Jurkat, Clone E6-1 (cell line): Measurements from ENCODE around the gene FAM170B.
A peak's percentile ranks its signal among the peaks of the same experiment; 100 is the strongest.

Experiments used
- DNase-seq: peaks from one replicate; pipeline ENCODE4 v3.0.0-alpha.2; 2011; ENCODE audit warnings: low read depth, low spot score
- H3K4me3 ChIP-seq: 2 replicates; pipeline ENCODE4 v1.5.1; 2011; ENCODE audit warnings: mild to moderate bottlenecking, low read length, control low read depth, moderate library complexity

The FAM170B gene

GRCh38 chr10:49170632-49171325 lies 37.0 kb upstream of the FAM170B start:
- no peak overlapping the region for H3K4me3 ChIP-seq
- no peak for DNase-seq

GRCh38 chr10:49169776-49170175 lies 36.0 kb upstream of the FAM170B start:
- no peak overlapping the region for H3K4me3 ChIP-seq
- DNase-seq = no peak

GRCh38 chr10:49168831-49169500 lies 35.1 kb upstream of the FAM170B start:
- H3K4me3 ChIP-seq = no peak overlapping the region
- DNase-seq = no peak

DNA sequence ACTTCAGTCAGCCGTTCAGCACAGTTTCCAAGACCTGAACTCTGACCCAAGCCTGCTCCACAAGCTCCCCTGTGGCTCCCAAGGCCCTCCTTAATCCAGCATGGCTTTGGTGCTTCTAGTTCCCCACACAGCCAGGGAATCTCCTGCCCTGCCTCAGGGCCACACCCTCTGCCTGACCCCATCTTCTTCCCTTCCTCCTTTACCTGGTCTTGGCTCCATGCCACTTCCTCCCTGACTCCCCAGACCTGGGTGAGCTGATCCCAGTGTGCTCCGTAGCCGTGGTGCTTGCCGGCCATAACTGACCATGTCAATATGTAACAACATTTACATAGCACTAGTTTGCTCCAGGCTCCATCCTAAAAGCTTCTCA lies 34.3 kb upstream of the FAM170B start:
- no peak for DNase-seq

DNA sequence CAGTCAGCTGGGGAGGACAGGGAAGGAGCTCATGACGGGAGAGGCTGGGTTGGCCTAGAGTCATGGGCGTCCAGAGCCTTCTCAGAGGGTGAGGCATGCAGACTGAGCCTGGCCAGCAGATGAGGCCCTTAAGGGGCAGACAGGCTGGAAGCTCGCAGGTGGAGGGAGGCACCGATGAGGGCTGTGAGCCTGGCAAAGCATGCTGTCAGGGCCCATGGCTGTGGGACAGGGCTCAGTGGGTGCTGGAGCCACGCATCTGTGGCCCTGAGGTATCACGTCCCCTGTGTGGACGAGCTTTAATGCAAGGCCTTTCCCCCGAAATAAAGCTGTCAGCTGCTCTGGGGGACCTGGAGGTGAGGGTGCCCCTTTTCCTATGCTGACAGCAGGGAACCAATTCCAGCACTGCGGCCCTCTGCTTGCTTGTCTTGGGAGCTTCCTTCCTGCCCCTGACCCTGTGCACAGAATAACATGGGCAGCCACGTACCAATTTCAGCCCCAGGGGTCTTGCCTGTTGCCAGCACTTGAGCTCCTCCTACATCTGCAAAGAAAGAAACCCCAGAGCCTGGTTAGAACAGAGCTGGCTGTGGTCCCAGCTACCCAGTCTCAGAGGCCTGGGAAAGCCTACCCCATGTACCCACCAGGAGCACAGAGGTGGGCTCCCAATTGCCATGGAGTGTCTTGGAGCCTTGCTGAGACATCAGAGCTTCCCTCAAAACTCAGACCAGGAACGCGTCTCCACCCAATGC lies 33.8 kb upstream of the FAM170B start:
- H3K4me3 ChIP-seq = no peak overlapping the region
- no peak for DNase-seq

More for the DNA sequence above, 34.3 kb upstream of the FAM170B start:
- H3K4me3 ChIP-seq = no peak overlapping the region

- H3K4me3 ChIP-seq = no peak overlapping the region
- no peak for DNase-seq
Observed at GRCh38 chr10:49166484-49167400, 32.9 kb upstream of the FAM170B start.

GRCh38 chr10:49165821-49166483 lies 32.1 kb upstream of the FAM170B start:
- DNase-seq = no peak
- H3K4me3 ChIP-seq = no peak overlapping the region

- no peak for DNase-seq
- no peak overlapping the region for H3K4me3 ChIP-seq
Observed at GRCh38 chr10:49165259-49165658, 31.4 kb upstream of the FAM170B start.

GRCh38 chr10:49164559-49165188 lies 30.9 kb upstream of the FAM170B start:
- peak; percentile 76 for DNase-seq
- no peak overlapping the region for H3K4me3 ChIP-seq

DNA sequence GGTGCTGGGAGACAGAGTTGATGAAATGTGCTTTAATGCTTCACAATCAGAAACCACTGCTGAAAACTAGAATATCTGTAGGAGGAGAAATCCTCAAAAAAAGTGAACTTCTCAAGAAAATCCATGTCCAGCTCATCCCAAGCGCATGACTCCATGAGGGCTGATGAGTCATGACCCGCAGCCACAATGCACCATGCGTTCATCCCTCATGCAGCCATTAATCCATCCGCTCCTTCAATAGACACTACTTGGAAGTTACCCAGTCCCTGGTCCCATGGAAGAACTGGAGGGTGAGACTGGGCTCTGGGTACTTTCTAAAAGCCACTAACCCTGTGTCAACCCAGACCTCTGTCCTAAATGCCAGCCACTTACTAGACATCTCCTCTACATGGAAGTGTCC lies 29.9 kb upstream of the FAM170B start:
- no peak overlapping the region for H3K4me3 ChIP-seq
- DNase-seq = no peak

- H3K4me3 ChIP-seq = no peak overlapping the region
- DNase-seq = no peak
Observed at GRCh38 chr10:49162761-49163310, 29.0 kb upstream of the FAM170B start.

GRCh38 chr10:49162063-49162462 lies 28.2 kb upstream of the FAM170B start:
- H3K4me3 ChIP-seq = no peak overlapping the region
- no peak for DNase-seq

DNA sequence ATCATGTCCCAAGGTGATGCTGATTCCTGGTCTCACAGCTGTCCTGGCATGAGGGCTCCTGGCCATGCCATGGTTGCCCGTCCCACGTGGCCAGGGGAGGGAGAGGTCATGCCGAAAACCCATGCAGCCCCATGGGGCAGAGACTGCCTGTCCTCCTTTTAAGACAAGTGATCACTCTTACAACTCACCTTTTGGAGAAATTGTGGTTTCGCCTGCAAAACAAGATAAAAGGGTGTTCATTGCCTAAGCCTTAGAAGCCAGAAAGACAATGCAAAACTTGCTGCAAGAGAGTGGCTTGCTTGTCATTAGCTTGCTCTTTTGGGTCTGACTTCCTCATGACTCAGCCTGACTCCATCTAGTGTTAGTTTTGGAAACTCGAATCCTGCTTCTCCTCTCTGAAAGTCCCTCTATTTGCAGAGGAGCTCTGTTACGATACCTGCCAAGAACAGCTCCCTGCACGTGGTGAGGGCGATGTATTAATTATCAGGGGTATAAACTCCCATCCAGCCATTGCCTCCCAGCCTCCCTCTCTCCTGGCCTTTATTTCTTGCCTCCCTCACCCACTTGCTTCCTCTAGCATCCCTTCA lies 27.7 kb upstream of the FAM170B start:
- H3K4me3 ChIP-seq = no peak overlapping the region
- peak; percentile 37 for DNase-seq

- H3K4me3 ChIP-seq = no peak overlapping the region
- DNase-seq = no peak
Observed at GRCh38 chr10:49160814-49161213, 27.0 kb upstream of the FAM170B start.

DNA sequence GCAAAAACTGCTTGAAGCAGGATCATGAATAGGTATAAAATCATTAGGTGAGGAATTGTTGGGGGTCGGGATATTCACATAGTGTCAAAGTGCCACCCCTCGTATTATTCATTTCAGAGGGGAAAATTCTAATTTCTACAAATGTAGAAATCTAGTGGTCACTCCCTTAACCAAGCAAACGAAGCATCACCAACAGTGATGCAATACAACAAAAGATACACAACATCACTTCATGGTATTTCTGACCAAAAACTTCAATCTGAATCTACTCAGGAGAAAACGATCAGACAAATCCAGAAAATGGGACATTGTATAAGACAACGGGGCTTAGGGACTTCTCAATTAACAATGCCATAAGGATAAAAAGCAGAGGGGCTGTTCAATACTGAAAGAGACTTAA lies 26.3 kb upstream of the FAM170B start:
- no peak overlapping the region for H3K4me3 ChIP-seq
- DNase-seq = no peak

- H3K4me3 ChIP-seq = no peak overlapping the region
Observed at GRCh38 chr10:49158915-49159314, 25.1 kb upstream of the FAM170B start.

DNA sequence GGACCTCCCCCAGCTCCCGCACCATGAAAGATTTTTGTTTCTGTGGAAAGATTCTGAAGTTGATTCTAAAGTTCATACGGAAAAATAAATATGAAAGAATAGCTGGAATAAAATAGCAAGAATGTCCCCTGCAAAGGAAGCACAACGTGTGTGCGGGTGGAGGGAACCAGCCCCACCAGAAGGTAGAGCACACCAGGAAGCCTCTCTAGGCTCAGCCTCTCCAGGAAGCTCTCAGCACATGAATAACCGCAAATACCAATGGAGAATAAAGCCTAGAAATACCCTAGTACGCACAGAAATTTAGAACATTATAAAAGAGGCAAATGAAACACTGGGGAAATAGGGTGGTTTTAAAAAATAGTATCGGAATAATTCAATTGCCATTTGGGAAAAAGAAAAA lies 24.6 kb upstream of the FAM170B start:
- no peak overlapping the region for H3K4me3 ChIP-seq
- no peak for DNase-seq

More at GRCh38 chr10:49158915-49159314, 25.1 kb upstream of the FAM170B start:
- no peak for DNase-seq

DNA sequence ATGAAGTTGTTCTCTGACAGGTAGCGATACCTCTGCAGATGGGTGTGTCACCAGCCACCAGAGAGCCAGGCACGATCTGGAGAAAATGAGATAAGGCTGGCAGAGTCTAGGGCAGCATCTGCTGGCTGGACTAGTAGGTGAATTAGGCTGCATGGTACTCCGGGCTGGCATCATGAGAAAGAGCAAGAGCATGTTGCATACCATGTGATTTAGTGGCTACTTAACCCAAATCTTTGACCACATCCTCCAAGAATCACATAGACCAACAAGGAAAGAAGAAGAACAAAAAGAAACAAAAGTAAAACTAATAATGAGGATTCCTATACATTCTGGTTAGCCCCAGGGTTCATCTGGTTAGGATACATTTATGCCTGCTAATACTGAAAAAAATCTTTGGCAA lies 23.4 kb upstream of the FAM170B start:
- H3K4me3 ChIP-seq = no peak overlapping the region
- DNase-seq = no peak
